Ammon's horn (tissue), 1 donor: ENCODE measurements around the gene DLX2.

ENCODE experiments used
- DNase-seq: peaks from one replicate; pipeline ENCODE4 v3.0.0-alpha.2; 2016; ENCODE audit warnings: low spot score

Gene DLX2

GRCh38 chr2:172053486-172053885, 49.2 kb downstream of the DLX2 start:
- no peak for DNase-seq

- no peak for DNase-seq
Observed at GRCh38 chr2:172052000-172052983, 50.4 kb downstream of the DLX2 start.

- DNase-seq: no peak
Observed at GRCh38 chr2:172050479-172051125, 52.1 kb downstream of the DLX2 start.

- DNase-seq: no peak
Observed at GRCh38 chr2:172049567-172050120, 53.1 kb downstream of the DLX2 start.
